HUES6 (cell line): ENCODE measurements around the gene HNRNPL.
A peak's percentile ranks its signal among the peaks of the same experiment; 100 is the strongest.
"Not testable (repeated sequence)": the region's sequence is repeated elsewhere in the genome, so short reads cannot be mapped to it uniquely, and the experiment has no call there.

Source experiments
- H3K27ac ChIP-seq: 2 replicates; pipeline ENCODE4 v1.7.0; 2013; ENCODE audit warnings: low read depth, mild to moderate bottlenecking, low read length, inconsistent platforms
- H3K27me3 ChIP-seq: 2 replicates; pipeline ENCODE4 v1.6.1; 2013; ENCODE audit warnings: low read length; ENCODE audit not compliant: control insufficient read depth, insufficient read depth
- H3K36me3 ChIP-seq: 2 replicates; pipeline ENCODE4 v1.6.1; 2013; ENCODE audit warnings: low read length; ENCODE audit not compliant: control insufficient read depth, insufficient read depth
- H3K4me1 ChIP-seq: 2 replicates; pipeline ENCODE4 v1.6.1; 2013; ENCODE audit warnings: low read length; ENCODE audit not compliant: control insufficient read depth, insufficient read depth
- H3K4me3 ChIP-seq: 2 replicates; pipeline ENCODE4 v1.5.1; 2013; ENCODE audit warnings: low read depth, low read length
- H3K9ac ChIP-seq: one replicate; pipeline ENCODE4 v1.6.1; 2013; ENCODE audit warnings: mild to moderate bottlenecking, low read length
- H3K9me3 ChIP-seq: 2 replicates; pipeline ENCODE4 v1.6.1; 2013; ENCODE audit warnings: low read depth, low read length; ENCODE audit not compliant: control insufficient read depth, insufficient read depth

HNRNPL gene

GRCh38 chr19:38849860-38850435, at the start of gene HNRNPL:
Gene HNRNPL (minus strand): TSS chr19:38849986. CDS start chr19:38849966, 20 bp downstream.
- Histone ChIP-seq H3K36me3 (peaks cover 39% of the 10 kb centered on the region), H3K9ac (peak within 1 kb of the TSS; percentile 99), H3K9me3 (no peaks in the 10 kb centered on the region), H3K4me3 (peak within 1 kb of the TSS; percentile 88), H3K4me1 (peaks cover 5% of the 10 kb centered on the region; the same call in 1 of the 2 replicates), H3K27me3 (no peaks in the 10 kb centered on the region), H3K27ac (peak within 1 kb of the TSS; percentile 100)

GRCh38 chr19:38898788-38899446, 49.1 kb upstream of the HNRNPL start:
- no peak overlapping the region for H3K27ac ChIP-seq
- no peaks in the 10 kb centered on the region for H3K36me3 ChIP-seq

GRCh38 chr19:38894968-38895367, 45.2 kb upstream of the HNRNPL start:
- no peaks in the 10 kb centered on the region for H3K36me3 ChIP-seq

More at GRCh38 chr19:38898788-38899446, 49.1 kb upstream of the HNRNPL start:
- no peaks in the 10 kb centered on the region for H3K9me3 ChIP-seq
- peaks cover 4% of the 10 kb centered on the region; the same call in 1 of the 2 replicates for H3K4me1 ChIP-seq
- peak overlapping the region; percentile 68 for H3K4me3 ChIP-seq
- peaks cover 14% of the 10 kb centered on the region for H3K27me3 ChIP-seq
- peak overlapping the region; percentile 16 for H3K9ac ChIP-seq

GRCh38 chr19:38893341-38893771, 43.6 kb upstream of the HNRNPL start:
- no peak overlapping the region for H3K4me3 ChIP-seq
- H3K4me1 ChIP-seq, result no peaks in the 10 kb centered on the region
- peaks cover 6% of the 10 kb centered on the region; the same call in 1 of the 2 replicates for H3K27me3 ChIP-seq
- H3K9ac ChIP-seq, result no peak overlapping the region
- H3K9me3 ChIP-seq, result no peaks in the 10 kb centered on the region
- no peaks in the 10 kb centered on the region; the same call in 1 of the 2 replicates for H3K36me3 ChIP-seq
- no peak overlapping the region for H3K27ac ChIP-seq

More at GRCh38 chr19:38894968-38895367, 45.2 kb upstream of the HNRNPL start:
- H3K9ac ChIP-seq, result no peak overlapping the region
- no peak overlapping the region for H3K4me3 ChIP-seq
- H3K4me1 ChIP-seq, result peaks cover 4% of the 10 kb centered on the region; the same call in 1 of the 2 replicates
- peaks cover 14% of the 10 kb centered on the region for H3K27me3 ChIP-seq
- no peaks in the 10 kb centered on the region for H3K9me3 ChIP-seq
- H3K27ac ChIP-seq, result no peak overlapping the region

GRCh38 chr19:38892841-38893240, 43.1 kb upstream of the HNRNPL start:
- Histone ChIP-seq H3K4me1 (no peaks in the 10 kb centered on the region), H3K9ac (no peak overlapping the region), H3K4me3 (no peak overlapping the region), H3K27me3 (peaks cover under 1% of the 10 kb centered on the region; the same call in 1 of the 2 replicates), H3K9me3 (no peaks in the 10 kb centered on the region), H3K36me3 (no peaks in the 10 kb centered on the region; the same call in 1 of the 2 replicates), H3K27ac (no peak overlapping the region)

GRCh38 chr19:38891771-38892170, 42.0 kb upstream of the HNRNPL start:
- no peaks in the 10 kb centered on the region for H3K9me3 ChIP-seq
- no peaks in the 10 kb centered on the region; the same call in 1 of the 2 replicates for H3K36me3 ChIP-seq
- no peak overlapping the region for H3K4me3 ChIP-seq
- H3K9ac ChIP-seq, result no peak overlapping the region
- no peak overlapping the region for H3K27ac ChIP-seq
- no peaks in the 10 kb centered on the region for H3K27me3 ChIP-seq
- no peaks in the 10 kb centered on the region for H3K4me1 ChIP-seq

GRCh38 chr19:38890686-38891085, 40.9 kb upstream of the HNRNPL start:
- Histone ChIP-seq H3K27ac (no peak overlapping the region), H3K4me3 (no peak overlapping the region), H3K27me3 (no peaks in the 10 kb centered on the region), H3K36me3 (no peaks in the 10 kb centered on the region; the same call in 1 of the 2 replicates), H3K9me3 (no peaks in the 10 kb centered on the region), H3K4me1 (no peaks in the 10 kb centered on the region), H3K9ac (no peak overlapping the region)

- Histone ChIP-seq H3K27ac (no peak overlapping the region), H3K9ac (no peak overlapping the region), H3K27me3 (no peaks in the 10 kb centered on the region), H3K36me3 (no peaks in the 10 kb centered on the region; the same call in 1 of the 2 replicates), H3K9me3 (no peaks in the 10 kb centered on the region), H3K4me1 (no peaks in the 10 kb centered on the region), H3K4me3 (no peak overlapping the region)
These were observed 40.0 kb upstream of the HNRNPL start for GRCh38 chr19:38889803-38890202.

- H3K27me3 ChIP-seq, result no peaks in the 10 kb centered on the region
- H3K4me1 ChIP-seq, result no peaks in the 10 kb centered on the region
- H3K9ac ChIP-seq, result no peak overlapping the region
- no peaks in the 10 kb centered on the region; the same call in 1 of the 2 replicates for H3K36me3 ChIP-seq
- no peak overlapping the region for H3K4me3 ChIP-seq
- no peaks in the 10 kb centered on the region for H3K9me3 ChIP-seq
- no peak overlapping the region for H3K27ac ChIP-seq
These were observed 39.1 kb upstream of the HNRNPL start for GRCh38 chr19:38888876-38889275.

- not testable (repeated sequence) for H3K27me3 ChIP-seq, H3K4me3 ChIP-seq, H3K27ac ChIP-seq, H3K9ac ChIP-seq, H3K9me3 ChIP-seq, H3K36me3 ChIP-seq, H3K4me1 ChIP-seq
These were observed 34.9 kb upstream of the HNRNPL start for GRCh38 chr19:38884691-38885090.

- Histone ChIP-seq H3K27ac (no peak overlapping the region), H3K36me3 (no peaks in the 10 kb centered on the region), H3K9ac (no peak overlapping the region)
These were observed 33.5 kb upstream of the HNRNPL start for GRCh38 chr19:38883286-38883685.

More at GRCh38 chr19:38883286-38883685, 33.5 kb upstream of the HNRNPL start:
- Histone ChIP-seq H3K4me1 (peaks cover 12% of the 10 kb centered on the region), H3K9me3 (no peaks in the 10 kb centered on the region), H3K27me3 (no peaks in the 10 kb centered on the region), H3K4me3 (no peak overlapping the region)
